NCI-H1694 treated with DMSO at 0.1 percent for 48 hours (cell line): ENCODE measurements around the gene GJA10.
"Not testable (repeated sequence)": the region's sequence is repeated elsewhere in the genome, so short reads cannot be mapped to it uniquely, and the experiment has no call there.

Experiments
- DNase-seq: peaks from one replicate; lab custom pipeline; 2025; lab: John Stamatoyannopoulos, UW

GJA10 gene

GRCh38 chr6:89894169-89894568, at the start of gene GJA10:
Gene GJA10 (plus strand): TSS chr6:89894469. CDS start chr6:89894469, 0 bp downstream.
- no peak for DNase-seq

- not testable (repeated sequence) for DNase-seq
Measured at GRCh38 chr6:89847513-89847912, 46.8 kb upstream of the GJA10 start.

GRCh38 chr6:89853068-89853467, 41.2 kb upstream of the GJA10 start:
- no peak for DNase-seq

- no peak for DNase-seq
Measured at GRCh38 chr6:89858041-89858440, 36.2 kb upstream of the GJA10 start.

GRCh38 chr6:89859744-89860143, 34.5 kb upstream of the GJA10 start:
- no peak for DNase-seq

- no peak for DNase-seq
Measured at GRCh38 chr6:89862273-89862672, 32.0 kb upstream of the GJA10 start.

- DNase-seq = no peak
Measured at GRCh38 chr6:89862698-89863097, 31.6 kb upstream of the GJA10 start.

GRCh38 chr6:89866024-89866678, 28.1 kb upstream of the GJA10 start:
- no peak for DNase-seq

GRCh38 chr6:89873721-89874120, 20.5 kb upstream of the GJA10 start:
- no peak for DNase-seq

GRCh38 chr6:89874438-89874837, 19.8 kb upstream of the GJA10 start:
- DNase-seq = no peak

- DNase-seq = no peak
Measured at GRCh38 chr6:89886378-89887120, 7.7 kb upstream of the GJA10 start.

- no peak for DNase-seq
Measured at GRCh38 chr6:89887452-89888137, 6.7 kb upstream of the GJA10 start.

GRCh38 chr6:89888138-89888514, 6.1 kb upstream of the GJA10 start:
- no peak for DNase-seq

GRCh38 chr6:89888871-89889270, 5.4 kb upstream of the GJA10 start:
- no peak for DNase-seq

GRCh38 chr6:89890845-89891528, 3.3 kb upstream of the GJA10 start:
- not testable (repeated sequence) for DNase-seq

- DNase-seq = not testable (repeated sequence)
Measured at GRCh38 chr6:89892577-89892976, 1.7 kb upstream of the GJA10 start.

- DNase-seq = no peak
Measured at GRCh38 chr6:89895276-89895874, 1.1 kb downstream of the GJA10 start.

GRCh38 chr6:89910001-89910901, 16.0 kb downstream of the GJA10 start:
- DNase-seq = not testable (repeated sequence)

GRCh38 chr6:89910902-89911240, 16.6 kb downstream of the GJA10 start:
- no peak for DNase-seq

GRCh38 chr6:89916136-89916920, 22.1 kb downstream of the GJA10 start:
- DNase-seq = no peak
